HepG2 (cell line): ENCODE data around the gene CDH12.

Experiments used
- FOSL2 ChIP-seq: sonication (generic); formaldehyde crosslinking; IDR thresholded peaks from 2 replicates; pipeline ENCODE4 v1.4.0; 2020; ENCODE audit warnings: missing genetic modification reagents
- PHF20 ChIP-seq: sonication (generic); formaldehyde crosslinking; IDR thresholded peaks from 2 replicates; pipeline ENCODE4 v1.5.0; 2020; ENCODE audit warnings: mild to moderate bottlenecking, missing genetic modification reagents
- SIN3A ChIP-seq: IDR thresholded peaks from 2 replicates; pipeline ENCODE4 v1.6.1; 2011; ENCODE audit warnings: low read depth, mild to moderate bottlenecking, control low read depth, low read length, borderline replicate concordance

DNA sequence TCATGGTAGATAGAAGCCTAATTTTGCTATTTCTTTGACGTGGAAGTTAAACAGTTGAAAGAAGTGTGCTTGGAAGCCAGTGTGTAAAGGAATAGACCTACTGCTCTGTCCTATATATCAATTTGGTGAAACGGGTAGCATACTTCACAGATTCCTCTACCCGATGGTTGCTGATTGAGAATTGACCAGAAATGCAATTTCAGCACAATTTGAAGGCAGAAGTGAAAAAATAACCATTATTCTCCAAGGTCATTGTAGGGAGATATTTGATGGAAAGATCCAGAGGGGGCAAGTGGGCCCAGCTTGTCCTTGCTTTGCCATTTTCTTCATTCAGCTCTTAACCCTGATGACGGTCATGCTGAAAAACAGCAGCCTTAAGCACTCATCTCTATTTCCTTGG, 15.3 kb downstream of the CDH12 start:
- no peak for TF ChIP-seq FOSL2
- TF ChIP-seq PHF20: no peak
- no peak for TF ChIP-seq SIN3A
